HG03066 (cell line): ENCODE data around the gene DDX21.
"Not testable (repeated sequence)": the region's sequence is repeated elsewhere in the genome, so short reads cannot be mapped to it uniquely, and the experiment has no call there.

Source experiments
- ATAC-seq: cut with Tn5 transposase; IDR thresholded peaks from one replicate; pipeline ENCODE4 v1.9.1; 2021; ENCODE audit warnings: low read depth; ENCODE audit not compliant: unreplicated experiment

Gene DDX21

GRCh38 chr10:68982389-68982788 lies 26.4 kb downstream of the DDX21 start:
- no peak for ATAC-seq

GRCh38 chr10:68987611-68988010 lies 31.6 kb downstream of the DDX21 start:
- ATAC-seq = no peak

DNA sequence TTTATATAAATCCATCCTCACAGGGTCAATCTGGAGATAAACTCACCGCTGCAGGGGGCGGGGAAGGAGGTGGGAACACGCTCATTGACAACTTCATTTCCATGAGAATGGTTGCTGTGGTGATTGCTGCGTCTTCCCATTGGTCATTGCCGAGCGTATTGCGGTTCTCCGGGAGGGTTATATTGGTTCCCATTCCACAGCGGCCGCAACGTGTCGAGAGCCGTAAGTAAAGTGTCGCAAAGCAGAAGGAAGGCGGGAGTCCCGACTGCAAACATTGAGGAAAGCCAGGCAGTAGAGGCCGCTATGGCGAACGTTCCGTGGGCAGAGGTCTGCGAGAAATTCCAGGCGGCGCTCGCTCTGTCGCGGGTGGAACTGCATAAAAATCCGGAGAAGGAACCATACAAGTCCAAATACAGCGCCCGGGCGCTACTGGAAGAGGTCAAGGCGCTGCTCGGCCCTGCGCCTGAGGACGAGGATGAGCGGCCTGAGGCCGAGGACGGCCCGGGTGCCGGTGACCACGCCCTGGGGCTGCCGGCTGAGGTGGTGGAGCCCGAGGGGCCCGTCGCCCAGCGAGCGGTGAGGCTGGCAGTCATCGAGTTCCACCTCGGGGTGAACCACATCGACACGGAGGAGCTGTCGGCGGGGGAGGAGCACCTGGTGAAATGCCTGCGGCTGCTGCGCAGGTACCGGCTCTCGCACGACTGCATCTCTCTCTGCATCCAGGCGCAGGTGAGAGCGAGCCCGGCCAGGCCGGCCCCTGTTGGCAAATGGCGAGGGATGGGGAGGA lies 32.8 kb downstream of the DDX21 start, which contains the start of gene KIFBP:
Gene KIFBP, plus strand, starts transcription at position 274 of the 787 bp plus-strand sequence. Its CDS starts 30 bp downstream, at position 304.
- ATAC-seq = peak; percentile 73

GRCh38 chr10:68989317-68989990 lies 33.5 kb downstream of the DDX21 start:
- no peak for ATAC-seq

- no peak for ATAC-seq
Measured at GRCh38 chr10:68992636-68993440, 36.9 kb downstream of the DDX21 start.

DNA sequence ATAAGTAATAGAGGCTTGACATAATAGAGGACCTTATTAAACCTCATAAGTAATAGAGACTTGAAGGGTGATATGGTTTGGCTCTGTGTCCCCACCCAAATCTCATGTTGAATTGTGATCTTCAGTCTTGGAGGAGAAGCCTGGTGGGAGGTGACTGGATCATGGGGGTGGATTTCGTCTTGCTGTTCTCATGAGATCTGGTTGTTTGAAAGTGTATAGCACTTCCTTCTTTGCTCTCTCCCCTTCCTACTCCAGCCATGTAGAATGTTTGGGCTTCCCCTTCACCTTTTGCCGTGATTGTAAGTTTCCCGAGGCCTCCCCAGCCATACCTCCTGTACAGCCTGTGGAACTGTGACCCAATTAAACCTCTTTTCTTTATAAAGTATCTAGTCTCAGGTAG lies 41.2 kb downstream of the DDX21 start:
- peak; percentile 29 for ATAC-seq

GRCh38 chr10:69004821-69005220 lies 48.9 kb downstream of the DDX21 start:
- ATAC-seq = no peak

DNA sequence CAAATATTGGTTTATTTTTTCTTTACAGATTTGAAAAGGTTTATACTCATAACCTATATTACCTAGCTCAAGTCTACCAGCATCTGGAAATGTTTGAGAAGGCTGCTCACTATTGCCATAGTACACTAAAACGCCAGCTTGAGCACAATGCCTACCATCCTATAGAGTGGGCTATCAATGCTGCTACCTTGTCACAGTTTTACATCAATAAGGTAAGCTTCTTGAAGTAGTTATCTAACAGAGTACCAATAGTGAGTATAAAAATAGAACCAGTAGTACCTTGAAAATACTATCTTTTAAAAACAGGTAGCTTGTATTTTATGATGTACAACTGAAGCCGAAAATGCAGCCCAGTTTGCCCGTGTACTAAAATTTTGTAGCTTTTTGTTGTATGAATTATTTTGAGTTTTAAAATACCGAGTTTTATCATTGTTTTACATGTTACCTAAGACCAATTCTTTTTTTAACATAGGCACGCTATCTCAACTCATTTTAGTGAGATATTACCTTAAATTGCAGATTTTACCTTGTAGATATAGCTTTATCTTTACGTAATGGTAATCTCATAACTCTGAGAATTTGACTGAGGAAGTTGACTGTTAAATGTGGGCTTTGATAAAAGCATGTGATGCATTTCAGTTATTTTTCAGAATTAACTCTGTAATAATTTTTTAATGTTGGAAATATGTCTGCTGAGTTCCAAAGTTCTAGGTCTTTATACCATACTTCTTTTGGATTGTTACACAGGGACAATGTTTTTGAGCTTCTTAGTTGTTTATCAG lies 49.9 kb downstream of the DDX21 start:
- ATAC-seq = no peak

DNA sequence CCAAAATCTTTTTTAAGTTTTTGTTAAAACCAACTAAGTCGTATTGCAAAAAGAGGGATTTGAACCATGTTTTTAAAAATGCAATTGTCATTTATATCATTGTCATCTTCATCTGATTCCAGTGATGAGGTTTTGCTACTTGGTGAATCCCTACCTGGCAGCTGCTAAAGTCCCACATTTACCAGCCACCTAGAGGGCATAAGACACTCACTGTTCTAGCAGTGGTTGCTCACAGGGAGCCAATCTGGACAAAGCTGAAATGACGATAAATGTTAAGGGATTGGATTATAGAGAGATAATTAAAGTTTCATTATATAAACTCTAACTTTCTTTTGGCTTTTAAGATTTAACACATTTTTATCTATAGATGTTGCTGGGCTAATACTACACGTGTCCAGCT lies 51.3 kb downstream of the DDX21 start:
- ATAC-seq = no peak

GRCh38 chr10:69009360-69009759 lies 53.4 kb downstream of the DDX21 start:
- no peak for ATAC-seq

- ATAC-seq = no peak
Measured at GRCh38 chr10:69010151-69010640, 54.2 kb downstream of the DDX21 start.

DNA sequence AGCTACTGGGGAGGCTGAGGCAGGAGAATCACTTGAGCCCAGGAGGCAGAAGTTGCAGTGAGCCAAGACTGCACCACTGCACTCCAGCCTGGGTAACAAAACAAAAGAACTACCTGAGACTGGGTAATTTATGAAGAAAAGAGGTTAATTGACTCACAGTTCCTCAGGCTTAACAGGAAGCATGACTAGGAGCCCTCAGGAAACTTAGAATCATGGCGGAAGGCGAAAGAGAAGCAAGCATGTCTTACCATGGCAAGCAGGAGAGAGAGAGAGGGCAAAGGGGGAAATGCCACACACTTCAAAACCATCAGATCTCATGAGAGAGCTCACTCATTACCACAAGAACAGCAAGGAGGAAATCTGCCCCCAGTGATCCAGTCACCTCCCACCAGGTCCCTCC lies 56.8 kb downstream of the DDX21 start:
- ATAC-seq = not testable (repeated sequence)

GRCh38 chr10:69014171-69014570 lies 58.2 kb downstream of the DDX21 start:
- ATAC-seq = no peak

DNA sequence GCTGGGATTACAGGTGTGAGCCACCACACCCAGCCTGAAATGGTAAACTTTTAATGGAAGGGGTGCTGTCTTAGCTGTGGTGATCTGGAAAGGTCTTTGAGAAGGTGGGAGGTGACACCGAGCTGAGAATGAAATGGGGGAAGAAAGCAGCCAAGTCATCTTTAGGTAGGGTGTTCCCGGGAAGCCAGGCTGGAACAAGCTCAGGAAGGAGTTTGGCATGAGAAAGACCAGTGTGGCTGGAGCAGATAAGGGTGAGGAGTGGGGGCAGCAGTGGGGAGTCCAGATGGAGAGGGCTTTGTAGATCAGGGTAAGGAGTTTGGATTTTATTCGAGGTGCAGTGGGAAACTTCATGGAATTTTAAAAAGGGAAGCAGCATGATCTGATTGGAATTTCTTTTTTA lies 62.6 kb downstream of the DDX21 start:
- no peak for ATAC-seq

GRCh38 chr10:69022611-69023010 lies 66.6 kb downstream of the DDX21 start:
- no peak for ATAC-seq

DNA sequence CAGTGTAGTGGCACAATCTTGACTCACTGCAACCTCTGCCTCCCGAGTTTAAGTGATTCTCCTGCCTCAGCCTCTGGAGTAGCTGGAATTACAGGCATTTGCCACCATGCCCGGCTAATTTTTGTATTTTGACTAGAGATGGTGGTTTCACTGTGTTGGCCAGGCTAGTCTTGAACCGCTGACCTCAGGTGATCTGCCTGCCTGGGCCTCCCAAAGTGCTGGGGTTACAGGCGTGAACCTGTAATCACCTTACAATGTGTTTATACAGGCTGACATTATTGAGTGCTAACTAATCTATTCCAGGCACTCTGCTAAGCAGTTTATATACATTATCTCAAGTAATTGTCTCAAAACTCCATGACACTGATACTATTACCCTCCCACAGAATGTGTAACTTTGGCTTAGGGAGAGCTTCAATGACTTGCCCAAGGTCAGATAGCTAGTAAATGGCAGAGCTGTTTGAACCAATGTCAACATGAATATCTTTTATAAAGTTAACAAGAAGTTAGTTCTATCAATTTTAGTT lies 69.5 kb downstream of the DDX21 start:
- no peak for ATAC-seq

DNA sequence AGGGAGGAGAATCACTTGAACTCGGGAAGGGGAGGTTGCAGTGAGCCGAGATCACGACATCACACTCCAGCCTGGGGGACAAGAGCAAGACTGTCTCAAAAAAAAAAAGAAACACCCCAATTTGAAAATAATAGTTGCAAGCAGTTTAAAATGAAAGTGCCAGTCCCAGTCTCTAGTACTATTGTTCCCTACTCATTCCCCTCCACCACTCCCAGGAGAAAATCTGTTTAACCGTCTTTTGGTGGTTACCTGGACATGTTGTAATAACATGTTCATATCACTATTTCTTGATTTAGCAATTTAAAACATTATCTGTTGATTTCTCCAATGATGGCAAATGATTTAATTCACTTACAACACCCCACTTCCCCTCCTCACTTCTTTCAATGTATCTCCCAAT lies 77.3 kb downstream of the DDX21 start:
- no peak for ATAC-seq
